GM10248 (cell line): Measurements from ENCODE around the gene ME3.

Experiments
- CTCF ChIA-PET: fragments of 300-600 bp; sonication (Branson Sonifier 250); formaldehyde crosslinking; extraction: SDS; loops from one replicate; lab custom pipeline; 2021; ENCODE audit warnings: antibody characterized with exemption; lab: Yijun Ruan, JAX
- POLR2A ChIA-PET: fragments of 350-650 bp; sonication (Branson Sonifier 250); formaldehyde crosslinking; extraction: SDS; loops from one replicate; lab custom pipeline; 2020; ENCODE audit warnings: antibody characterized with exemption; lab: Yijun Ruan, JAX
- DNase-seq: peaks from one replicate; pipeline ENCODE4 v3.0.0; 2012; ENCODE audit errors: extremely low spot score
- TF ChIP-seq, protein P1 (sequence below): IDR thresholded peaks from 2 replicates; pipeline ENCODE4 v1.5.1; 2012; ENCODE audit warnings: mild to moderate bottlenecking, low read depth; ENCODE audit errors: extremely low read depth, missing control alignments, control extremely low read depth

Gene ME3

DNA sequence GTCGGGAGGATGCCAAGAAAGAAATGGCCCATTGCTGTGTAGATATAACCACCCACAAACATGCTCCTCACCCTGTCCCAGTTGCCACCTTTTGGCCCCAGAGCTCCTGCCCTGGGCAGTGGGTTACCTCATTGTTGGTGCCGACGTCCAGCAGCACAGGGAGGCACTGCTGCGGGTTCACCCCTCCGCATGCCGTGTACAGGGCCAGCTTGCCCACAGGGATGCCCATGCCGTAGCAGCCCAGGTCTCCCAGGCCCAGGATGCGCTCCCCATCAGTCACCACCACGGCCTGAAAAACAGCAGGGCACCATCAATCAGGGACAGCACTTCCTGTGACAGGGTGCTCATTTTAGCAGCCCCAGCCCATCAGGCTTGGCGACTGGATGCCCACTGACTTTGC, 174.6 kb downstream of the ME3 start:
- TF ChIP-seq, protein P1, sequence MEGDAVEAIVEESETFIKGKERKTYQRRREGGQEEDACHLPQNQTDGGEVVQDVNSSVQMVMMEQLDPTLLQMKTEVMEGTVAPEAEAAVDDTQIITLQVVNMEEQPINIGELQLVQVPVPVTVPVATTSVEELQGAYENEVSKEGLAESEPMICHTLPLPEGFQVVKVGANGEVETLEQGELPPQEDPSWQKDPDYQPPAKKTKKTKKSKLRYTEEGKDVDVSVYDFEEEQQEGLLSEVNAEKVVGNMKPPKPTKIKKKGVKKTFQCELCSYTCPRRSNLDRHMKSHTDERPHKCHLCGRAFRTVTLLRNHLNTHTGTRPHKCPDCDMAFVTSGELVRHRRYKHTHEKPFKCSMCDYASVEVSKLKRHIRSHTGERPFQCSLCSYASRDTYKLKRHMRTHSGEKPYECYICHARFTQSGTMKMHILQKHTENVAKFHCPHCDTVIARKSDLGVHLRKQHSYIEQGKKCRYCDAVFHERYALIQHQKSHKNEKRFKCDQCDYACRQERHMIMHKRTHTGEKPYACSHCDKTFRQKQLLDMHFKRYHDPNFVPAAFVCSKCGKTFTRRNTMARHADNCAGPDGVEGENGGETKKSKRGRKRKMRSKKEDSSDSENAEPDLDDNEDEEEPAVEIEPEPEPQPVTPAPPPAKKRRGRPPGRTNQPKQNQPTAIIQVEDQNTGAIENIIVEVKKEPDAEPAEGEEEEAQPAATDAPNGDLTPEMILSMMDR = no peak
- DNase-seq = no peak
- CTCF ChIA-PET = interaction anchor here (1.0 to 2.7 kb wide), 3 partner anchors 13 to 37 kb away, joined by 3 to 11 read pairs (median 6); no protein-coding TSS in a partner anchor
- POLR2A ChIA-PET = no interaction called here

DNA sequence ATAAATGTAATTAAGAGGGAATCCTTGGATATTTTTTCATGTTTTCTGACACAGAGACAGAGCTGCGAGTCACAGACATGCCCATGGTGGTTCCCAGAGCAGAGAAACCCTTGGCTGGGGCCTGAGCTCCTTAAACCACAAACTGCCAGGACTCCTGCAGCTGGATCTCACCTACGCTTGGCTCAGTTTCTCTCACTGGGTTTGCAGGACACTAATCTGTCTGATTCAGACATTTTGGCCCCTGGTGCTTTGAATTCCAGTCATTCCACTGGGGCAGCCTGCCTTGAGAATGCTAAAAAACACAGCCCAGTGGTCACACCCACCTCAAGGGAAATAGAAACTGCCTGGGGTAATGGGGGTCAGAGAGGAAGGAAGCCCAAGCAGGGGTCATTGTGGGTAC, 175.1 kb downstream of the ME3 start:
- TF ChIP-seq, protein P1 = no peak
- DNase-seq = no peak
- ChIA-PET POLR2A (no interaction called here), CTCF (interaction anchor here (2.2 to 2.7 kb wide), 2 partner anchors 12 to 15 kb away, joined by 6 to 11 read pairs; no protein-coding TSS in a partner anchor)

DNA sequence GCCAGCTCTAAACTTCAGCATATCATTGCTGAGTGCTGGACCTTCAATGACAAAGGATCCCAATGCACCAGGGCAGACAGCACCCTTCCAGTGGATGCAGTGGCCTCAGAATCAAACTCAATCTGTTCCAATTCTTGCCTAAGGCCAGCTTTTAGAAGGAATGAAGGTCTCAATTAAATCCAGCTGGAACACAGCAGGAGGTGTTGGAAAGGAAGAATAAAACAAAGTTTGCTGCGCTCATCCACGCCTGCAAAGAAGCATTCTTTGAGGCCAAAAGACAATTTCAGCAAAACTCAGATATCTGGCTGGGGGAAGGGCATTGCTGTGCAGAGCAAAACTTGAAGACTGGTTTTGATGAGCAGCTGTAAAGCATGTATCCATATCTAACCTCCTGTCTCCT, 177.1 kb downstream of the ME3 start:
- POLR2A ChIA-PET = no interaction called here
- DNase-seq = no peak
- CTCF ChIA-PET = interaction anchor here (1.0 to 2.3 kb wide), 2 partner anchors 11 to 12 kb away, joined by 5 to 7 read pairs; no protein-coding TSS in a partner anchor
- TF ChIP-seq, protein P1 = no peak

DNA sequence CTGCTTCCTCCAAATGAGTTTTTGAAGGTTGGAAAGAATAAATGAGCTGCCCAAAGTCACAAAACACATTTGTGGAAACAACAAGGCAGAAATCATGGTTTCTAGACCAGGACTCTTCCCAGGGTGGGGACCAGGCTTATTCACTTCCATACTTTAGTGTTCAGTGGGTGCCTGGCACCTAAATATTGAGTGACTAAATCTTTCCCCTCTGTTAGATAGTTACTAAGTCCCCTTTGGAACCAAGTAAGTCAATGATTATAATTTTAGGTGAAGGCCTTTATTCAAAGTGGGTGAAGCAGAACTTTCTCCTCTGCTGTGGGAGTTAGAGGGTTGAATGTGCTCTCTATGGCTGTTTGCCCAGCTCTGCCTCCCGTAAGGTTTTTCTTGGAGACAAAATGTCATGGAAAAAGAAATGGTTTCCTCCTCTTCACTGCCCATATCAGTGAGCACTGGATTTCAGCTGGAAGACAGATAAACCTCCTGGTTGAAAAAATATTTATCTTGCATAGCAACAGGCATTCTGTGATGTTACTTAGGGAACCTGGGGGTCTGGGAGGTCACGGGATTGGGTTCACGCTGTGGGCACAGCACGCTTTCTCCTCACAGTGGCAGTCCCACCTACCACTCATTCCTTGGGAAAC, 179.9 kb downstream of the ME3 start:
- TF ChIP-seq, protein P1 = no peak
- no peak for DNase-seq
- POLR2A ChIA-PET = no interaction called here
- CTCF ChIA-PET = interaction anchor here (1.1 to 2.2 kb wide), 2 partner anchors 11 to 36 kb away, joined by 3 to 14 read pairs; no protein-coding TSS in a partner anchor

DNA sequence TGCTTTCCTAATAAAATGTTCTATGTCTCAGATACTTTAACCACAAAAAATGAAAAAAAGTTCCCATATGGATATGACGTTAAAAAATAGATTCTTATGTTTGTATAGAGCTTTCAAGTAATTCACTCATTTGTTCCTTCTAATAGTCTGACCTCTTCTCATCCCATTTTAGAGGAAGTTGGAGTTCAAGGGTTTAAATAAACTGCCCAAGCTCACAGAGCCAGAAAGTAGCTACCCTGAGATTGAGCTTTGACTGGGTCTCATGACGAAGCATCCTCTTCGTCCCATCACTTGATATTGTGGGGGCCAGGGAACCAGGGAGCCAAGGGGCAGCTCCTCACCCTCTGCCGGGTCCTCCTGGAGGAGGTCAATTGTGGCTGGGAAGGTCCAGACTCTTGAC, 181.4 kb downstream of the ME3 start:
- ChIA-PET CTCF (interaction anchor here (1.4 to 1.7 kb wide), 2 partner anchors 34 to 114 kb away, joined by 3 to 5 read pairs; no protein-coding TSS in a partner anchor), POLR2A (no interaction called here)
- DNase-seq = no peak
- TF ChIP-seq, protein P1 = no peak

DNA sequence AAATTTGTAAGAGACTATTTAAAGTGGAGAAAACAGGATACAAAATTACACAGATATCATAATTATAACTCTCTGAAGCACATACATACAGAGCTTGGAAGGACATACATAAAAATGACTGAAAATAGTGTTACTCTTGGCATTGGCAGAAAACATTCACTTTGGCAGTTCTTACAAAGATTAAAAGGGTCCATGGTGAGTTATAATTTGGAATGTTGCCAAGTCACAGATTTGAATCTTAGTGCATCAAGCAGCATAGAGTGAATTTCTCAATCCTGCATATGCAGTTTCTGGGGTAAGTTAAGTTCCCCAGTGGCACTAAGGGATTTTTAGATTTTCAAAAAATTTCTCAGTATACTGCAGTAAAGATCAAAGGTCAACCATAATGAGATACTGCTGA, 181.8 kb downstream of the ME3 start:
- no peak for DNase-seq
- TF ChIP-seq, protein P1 = no peak
- ChIA-PET CTCF (interaction anchor here (1.4 to 1.7 kb wide), 2 partner anchors 33 to 114 kb away, joined by 3 to 5 read pairs; no protein-coding TSS in a partner anchor), POLR2A (no interaction called here)
